ENCODE data around the gene PDZRN3. TPM values are rescaled to one million over a fixed set of nuclear protein-coding genes. Genes with fewer than 3 reads are reported as not detected.
A peak's percentile ranks its signal among the peaks of the same experiment; 100 is the strongest.

Gene PDZRN3
- total RNA-seq, 2 donors from 2014 or later = 6.1 to 10.4 TPM

DNA sequence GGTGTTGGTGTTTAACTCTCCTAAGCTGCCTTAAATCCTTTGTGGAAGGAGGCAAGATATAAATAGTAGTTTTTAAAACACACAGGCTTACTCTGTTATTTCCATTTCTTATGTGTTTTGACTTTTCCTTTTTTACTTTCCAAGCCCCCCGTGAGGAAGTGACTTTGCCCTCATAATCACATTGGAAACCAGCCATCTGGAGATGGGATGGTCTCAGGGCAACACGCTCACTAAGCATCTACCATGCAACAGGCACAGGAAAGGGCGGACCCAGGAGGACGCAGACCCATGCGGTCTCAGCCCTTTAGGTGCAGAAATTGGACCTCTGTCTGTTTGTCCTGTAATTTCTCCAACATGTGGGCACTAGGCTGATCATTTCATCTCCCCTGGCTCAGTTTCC lies 115.7 kb downstream of the PDZRN3 start:
- WGBS, 2 experiments (ENCODE audit: insufficient coverage in 1 of 2, insufficient read length in 1 of 2) = 87 to 93% methylated on average over 3 to 5 of the region's 5 CpGs
- no peak overlapping the region for H3K27ac Mint-ChIP-seq
- H3K27me3 Mint-ChIP-seq (ENCODE audit: insufficient read depth) = peaks cover 22% of the 10 kb centered on the region
- Histone ChIP-seq H3K27me3 (ENCODE audit: control insufficient read depth, insufficient read depth, low read length, poor library complexity, severe bottlenecking) (peaks cover 5% of the 10 kb centered on the region), H3K9ac (ENCODE audit: extremely low read depth, low read length, poor library complexity, severe bottlenecking) (no peak overlapping the region), H3K4me1 (ENCODE audit: control insufficient read depth, insufficient read depth, low read length) (peaks cover 21% of the 10 kb centered on the region), H3K27ac (ENCODE audit: low read depth, low read length) (no peak overlapping the region), H3K36me3 (ENCODE audit: control insufficient read depth, insufficient read depth, low read length) (no peaks in the 10 kb centered on the region), H3K9me3 (ENCODE audit: control insufficient read depth, low read length) (no peaks in the 10 kb centered on the region), H3K4me3 (ENCODE audit: low read length) (no peak overlapping the region)
- H3K9me3 Mint-ChIP-seq = no peaks in the 10 kb centered on the region
- TF ChIP-seq, protein P1, sequence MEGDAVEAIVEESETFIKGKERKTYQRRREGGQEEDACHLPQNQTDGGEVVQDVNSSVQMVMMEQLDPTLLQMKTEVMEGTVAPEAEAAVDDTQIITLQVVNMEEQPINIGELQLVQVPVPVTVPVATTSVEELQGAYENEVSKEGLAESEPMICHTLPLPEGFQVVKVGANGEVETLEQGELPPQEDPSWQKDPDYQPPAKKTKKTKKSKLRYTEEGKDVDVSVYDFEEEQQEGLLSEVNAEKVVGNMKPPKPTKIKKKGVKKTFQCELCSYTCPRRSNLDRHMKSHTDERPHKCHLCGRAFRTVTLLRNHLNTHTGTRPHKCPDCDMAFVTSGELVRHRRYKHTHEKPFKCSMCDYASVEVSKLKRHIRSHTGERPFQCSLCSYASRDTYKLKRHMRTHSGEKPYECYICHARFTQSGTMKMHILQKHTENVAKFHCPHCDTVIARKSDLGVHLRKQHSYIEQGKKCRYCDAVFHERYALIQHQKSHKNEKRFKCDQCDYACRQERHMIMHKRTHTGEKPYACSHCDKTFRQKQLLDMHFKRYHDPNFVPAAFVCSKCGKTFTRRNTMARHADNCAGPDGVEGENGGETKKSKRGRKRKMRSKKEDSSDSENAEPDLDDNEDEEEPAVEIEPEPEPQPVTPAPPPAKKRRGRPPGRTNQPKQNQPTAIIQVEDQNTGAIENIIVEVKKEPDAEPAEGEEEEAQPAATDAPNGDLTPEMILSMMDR (conservative IDR thresholded peaks at IDR 0.05) = no peak
- no peaks in the 10 kb centered on the region for H3K36me3 Mint-ChIP-seq (ENCODE audit: low read depth)
- peaks cover 47% of the 10 kb centered on the region for H3K4me1 Mint-ChIP-seq
- no peak for DNase-seq
- no peak overlapping the region for H3K4me3 Mint-ChIP-seq

DNA sequence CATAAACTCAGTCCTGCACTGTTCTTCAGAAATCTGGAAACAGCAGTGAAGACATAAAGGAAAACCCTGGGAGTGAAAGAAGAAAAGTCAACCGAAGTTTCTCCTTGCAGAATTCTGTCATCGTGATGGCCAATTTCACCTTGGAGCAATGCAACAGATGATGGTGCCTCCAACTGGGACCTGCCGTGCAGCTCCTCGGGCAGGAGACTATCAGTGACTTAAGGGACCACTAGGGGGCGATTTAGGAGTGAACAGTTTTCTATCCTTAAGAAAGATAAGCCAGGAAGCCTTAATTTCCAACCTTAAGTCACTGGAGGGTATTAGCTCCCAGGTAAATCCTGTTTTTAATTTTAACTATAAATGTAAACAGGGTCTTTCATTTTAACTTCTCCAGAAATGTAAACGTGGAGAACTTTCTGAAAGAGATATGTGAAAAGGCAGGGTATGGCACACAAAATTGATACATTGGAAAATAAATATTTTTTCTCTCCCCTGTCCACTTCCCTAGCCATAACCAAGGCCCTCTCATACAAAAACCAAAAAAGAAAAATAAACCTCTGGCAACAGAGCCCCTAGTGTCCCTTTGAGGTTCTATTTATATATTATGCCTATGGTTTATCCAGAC lies 116.3 kb downstream of the PDZRN3 start:
- Mint-ChIP-seq H3K36me3 (ENCODE audit: low read depth) (no peaks in the 10 kb centered on the region), H3K4me3 (no peak overlapping the region), H3K27me3 (ENCODE audit: insufficient read depth) (peaks cover 22% of the 10 kb centered on the region), H3K9me3 (no peaks in the 10 kb centered on the region), H3K27ac (no peak overlapping the region), H3K4me1 (peaks cover 42% of the 10 kb centered on the region)
- H3K36me3 ChIP-seq (ENCODE audit: control insufficient read depth, insufficient read depth, low read length) = no peaks in the 10 kb centered on the region
- H3K4me1 ChIP-seq (ENCODE audit: control insufficient read depth, insufficient read depth, low read length) = peaks cover 21% of the 10 kb centered on the region
- H3K4me3 ChIP-seq (ENCODE audit: low read length) = no peak overlapping the region
- peak; percentile 79 for DNase-seq
- peaks cover 5% of the 10 kb centered on the region for H3K27me3 ChIP-seq (ENCODE audit: control insufficient read depth, insufficient read depth, low read length, poor library complexity, severe bottlenecking)
- no peak overlapping the region for H3K9ac ChIP-seq (ENCODE audit: extremely low read depth, low read length, poor library complexity, severe bottlenecking)
- 24 to 28% methylated on average over 4 to 5 of the region's 6 CpGs for WGBS, 2 experiments (ENCODE audit: insufficient coverage in 1 of 2, insufficient read length in 1 of 2)
- no peaks in the 10 kb centered on the region for H3K9me3 ChIP-seq (ENCODE audit: control insufficient read depth, low read length)
- no peak overlapping the region for H3K27ac ChIP-seq (ENCODE audit: low read depth, low read length)
- TF ChIP-seq, protein P1 (conservative IDR thresholded peaks at IDR 0.05) = peak; percentile 92

DNA sequence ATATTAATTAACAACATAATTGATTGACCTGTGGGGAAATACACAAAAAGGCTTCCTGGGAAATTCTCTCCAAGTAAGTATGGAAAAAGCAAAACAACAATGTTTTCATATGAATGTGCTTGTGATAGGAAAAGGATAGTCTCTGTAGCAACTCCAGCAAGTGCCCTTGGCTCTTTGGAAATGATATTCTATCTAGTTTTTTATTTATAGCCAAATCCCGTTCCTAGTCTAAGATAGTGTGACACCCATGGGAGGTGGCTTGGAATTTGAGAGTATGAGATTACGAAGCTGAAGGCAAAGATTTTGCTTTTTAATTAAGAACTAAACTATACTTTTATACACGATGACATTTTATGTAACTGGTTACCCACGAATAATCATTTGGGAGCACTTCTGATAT lies 119.9 kb downstream of the PDZRN3 start:
- H3K27me3 ChIP-seq (ENCODE audit: control insufficient read depth, insufficient read depth, low read length, poor library complexity, severe bottlenecking) = no peaks in the 10 kb centered on the region
- DNase-seq = no peak
- H3K27me3 Mint-ChIP-seq (ENCODE audit: insufficient read depth) = peaks cover 12% of the 10 kb centered on the region
- WGBS, 2 experiments (ENCODE audit: insufficient coverage in 1 of 2, insufficient read length in 1 of 2) = 95 to 100% methylated on average over 3 to 4 of the region's 4 CpGs
- no peak overlapping the region for H3K9ac ChIP-seq (ENCODE audit: extremely low read depth, low read length, poor library complexity, severe bottlenecking)
- H3K9me3 Mint-ChIP-seq = no peaks in the 10 kb centered on the region
- H3K36me3 ChIP-seq (ENCODE audit: control insufficient read depth, insufficient read depth, low read length) = no peaks in the 10 kb centered on the region
- TF ChIP-seq, protein P1 (conservative IDR thresholded peaks at IDR 0.05) = no peak
- no peak overlapping the region for H3K27ac Mint-ChIP-seq
- H3K9me3 ChIP-seq (ENCODE audit: control insufficient read depth, low read length) = no peaks in the 10 kb centered on the region
- H3K27ac ChIP-seq (ENCODE audit: low read depth, low read length) = no peak overlapping the region
- H3K4me3 ChIP-seq (ENCODE audit: low read length) = no peak overlapping the region
- no peak overlapping the region for H3K4me3 Mint-ChIP-seq
- peaks cover 5% of the 10 kb centered on the region for H3K4me1 ChIP-seq (ENCODE audit: control insufficient read depth, insufficient read depth, low read length)
- peaks cover 23% of the 10 kb centered on the region for H3K4me1 Mint-ChIP-seq
- H3K36me3 Mint-ChIP-seq (ENCODE audit: low read depth) = no peaks in the 10 kb centered on the region

Data from endodermal cell (in vitro differentiated cells).